GM12878 (cell line): ENCODE data around the gene ARHGEF17. TPM values are rescaled to one million over a fixed set of nuclear protein-coding genes. Genes with fewer than 3 reads are reported as not detected.

ENCODE experiments used
- CBX3 ChIP-seq: fragments of 200-600 bp; sonication (generic); IDR thresholded peaks from 2 replicates; pipeline ENCODE4 v1.6.1; 2016; ENCODE audit warnings: low read depth, borderline replicate concordance
- KDM1A ChIP-seq: fragments of 200-600 bp; sonication (generic); IDR thresholded peaks from 2 replicates; pipeline ENCODE4 v1.6.1; 2016; ENCODE audit warnings: borderline replicate concordance
- MYC ChIP-seq: IDR thresholded peaks from 2 replicates; pipeline ENCODE4 v1.6.1; 2011; ENCODE audit warnings: mild to moderate bottlenecking, low read length, moderate library complexity, inconsistent platforms; ENCODE audit not compliant: insufficient read depth, insufficient replicate concordance, insufficient read length, severe bottlenecking
- POLR2AphosphoS2 ChIP-seq: IDR thresholded peaks from 2 replicates; pipeline ENCODE4 v1.6.1; 2011; ENCODE audit warnings: low read depth, mild to moderate bottlenecking, low read length, improper control_type of control experiment, moderate library complexity
- POU2F2 ChIP-seq: IDR thresholded peaks from 3 replicates; pipeline ENCODE4 v1.6.1; 2011; ENCODE audit warnings: low read depth, mild to moderate bottlenecking, low read length, borderline replicate concordance
- SMAD5 ChIP-seq: IDR thresholded peaks from 2 replicates; pipeline ENCODE4 v1.6.1; 2016; ENCODE audit warnings: antibody characterized with exemption, low read depth
- SUPT20H ChIP-seq: IDR thresholded peaks from 2 replicates; pipeline ENCODE4 v1.6.1; 2011; ENCODE audit warnings: low read depth, mild to moderate bottlenecking, low read length, moderate library complexity, borderline replicate concordance; ENCODE audit not compliant: control insufficient read depth
- TAF1 ChIP-seq: IDR thresholded peaks from 2 replicates; pipeline ENCODE4 v1.6.1; 2011; ENCODE audit warnings: mild to moderate bottlenecking, low read depth, low read length, borderline replicate concordance
- ZNF207 ChIP-seq: fragments of 450-650 bp; IDR thresholded peaks from 2 replicates; pipeline ENCODE4 v1.6.1; 2014; ENCODE audit warnings: antibody characterized with exemption, mild to moderate bottlenecking, borderline replicate concordance
- polyA plus RNA-seq, 11 experiments: library from polyadenylated mRNA; depleted of rRNA in 4 of 11; unstranded in 6 of 11; stranded (reverse) in 5 of 11; fragments of >200 nt; fragmentation: Nextera tagmentation in 4 of 11; fragmentation: Illumina TruSeq in 1 of 11; extraction: Ambion mirVana in 4 of 11; extraction: Trizol in 1 of 11; gene quantifications; 1 replicate in 1 of 11; 2 replicates in 10 of 11; pipeline versions ENCODE4 v1.2.1 to v1.2.3, GENCODE V29; 2011 to 2016; ENCODE audit warnings: inconsistent platforms in 2 of 11, missing spikeins in 2 of 11, low read depth in 1 of 11
- total RNA-seq, 4 experiments: library from RNA; depleted of rRNA in 3 of 4; stranded (reverse); fragments of >200 nt in 3 of 4; fragmentation: Illumina TruSeq in 1 of 4; extraction: Trizol in 1 of 4; gene quantifications; 2 replicates each; pipeline versions ENCODE4 v1.2.1 to v1.2.3, GENCODE V29; 2013 to 2021
- TF ChIP-seq, protein P1 (sequence below): fragments of 450-650 bp; formaldehyde crosslinking; IDR thresholded peaks from 2 replicates; pipeline ENCODE4 v1.4.0; 2022; ENCODE audit warnings: mild to moderate bottlenecking, moderate library complexity
- TF ChIP-seq, protein P2 (sequence below): IDR thresholded peaks from 2 replicates; pipeline ENCODE4 v1.6.1; 2012; ENCODE audit warnings: mild to moderate bottlenecking, low read depth, low read length
- TF ChIP-seq, protein P3 (sequence below): fragments of 450-650 bp; conservative IDR thresholded peaks from 2 replicates; pipeline ENCODE4 v1.6.1; 2017; ENCODE audit warnings: mild to moderate bottlenecking, moderate library complexity
- TF ChIP-seq, protein P4 (sequence below): IDR thresholded peaks from 2 replicates; pipeline ENCODE4 v1.6.1; 2011; ENCODE audit warnings: borderline replicate concordance, low read depth, mild to moderate bottlenecking, moderate library complexity, mixed read lengths, low read length; ENCODE audit not compliant: insufficient read depth; ENCODE audit errors: extremely low read length
- TF ChIP-seq, protein P5 (sequence below): fragments of 450-650 bp; IDR thresholded peaks from 2 replicates; pipeline ENCODE4 v1.6.1; 2016; ENCODE audit warnings: mild to moderate bottlenecking, moderate library complexity, borderline replicate concordance

The ARHGEF17 gene
- total and polyA plus RNA-seq, 10 of the 15 experiments (the other 5 are each of a cell fraction or from before 2014, with no cell fraction given), result 0.15 to 11.0 (median 1.7) TPM

DNA sequence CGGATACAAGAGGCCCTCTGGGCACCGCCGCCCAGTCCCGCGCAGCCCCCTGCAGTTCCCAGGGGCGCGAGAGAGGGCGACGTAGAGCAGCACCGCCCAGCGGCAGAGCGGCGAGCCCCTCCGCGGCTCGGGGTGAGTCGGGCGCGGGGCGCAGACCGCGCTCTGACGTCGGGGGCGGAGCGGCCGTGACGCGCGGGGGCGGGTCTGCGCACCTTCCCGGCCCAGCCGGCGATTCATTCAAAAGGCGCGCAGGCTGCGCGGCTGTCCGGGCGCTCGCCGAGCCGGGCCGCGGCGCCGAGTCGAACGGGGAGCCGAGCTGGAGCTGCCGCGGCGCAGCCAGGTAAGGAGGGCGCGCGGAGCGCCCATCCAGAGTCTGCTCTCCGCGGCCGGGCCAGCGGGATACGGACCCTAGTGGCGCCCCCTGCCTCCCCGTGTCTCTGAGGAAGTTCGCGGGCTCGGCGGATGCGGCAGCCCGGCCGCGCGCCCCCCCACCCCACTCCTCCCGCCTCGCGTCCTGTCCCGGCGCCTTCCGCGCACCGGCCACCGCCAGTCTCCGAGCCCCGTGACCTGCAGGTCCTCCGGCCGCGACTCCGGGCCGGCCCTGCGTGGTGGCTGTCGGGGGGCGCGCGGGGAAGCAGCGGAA lies 68.2 kb downstream of the ARHGEF17 start, which contains the start of gene RELT (continued):
- TF ChIP-seq, protein P1, sequence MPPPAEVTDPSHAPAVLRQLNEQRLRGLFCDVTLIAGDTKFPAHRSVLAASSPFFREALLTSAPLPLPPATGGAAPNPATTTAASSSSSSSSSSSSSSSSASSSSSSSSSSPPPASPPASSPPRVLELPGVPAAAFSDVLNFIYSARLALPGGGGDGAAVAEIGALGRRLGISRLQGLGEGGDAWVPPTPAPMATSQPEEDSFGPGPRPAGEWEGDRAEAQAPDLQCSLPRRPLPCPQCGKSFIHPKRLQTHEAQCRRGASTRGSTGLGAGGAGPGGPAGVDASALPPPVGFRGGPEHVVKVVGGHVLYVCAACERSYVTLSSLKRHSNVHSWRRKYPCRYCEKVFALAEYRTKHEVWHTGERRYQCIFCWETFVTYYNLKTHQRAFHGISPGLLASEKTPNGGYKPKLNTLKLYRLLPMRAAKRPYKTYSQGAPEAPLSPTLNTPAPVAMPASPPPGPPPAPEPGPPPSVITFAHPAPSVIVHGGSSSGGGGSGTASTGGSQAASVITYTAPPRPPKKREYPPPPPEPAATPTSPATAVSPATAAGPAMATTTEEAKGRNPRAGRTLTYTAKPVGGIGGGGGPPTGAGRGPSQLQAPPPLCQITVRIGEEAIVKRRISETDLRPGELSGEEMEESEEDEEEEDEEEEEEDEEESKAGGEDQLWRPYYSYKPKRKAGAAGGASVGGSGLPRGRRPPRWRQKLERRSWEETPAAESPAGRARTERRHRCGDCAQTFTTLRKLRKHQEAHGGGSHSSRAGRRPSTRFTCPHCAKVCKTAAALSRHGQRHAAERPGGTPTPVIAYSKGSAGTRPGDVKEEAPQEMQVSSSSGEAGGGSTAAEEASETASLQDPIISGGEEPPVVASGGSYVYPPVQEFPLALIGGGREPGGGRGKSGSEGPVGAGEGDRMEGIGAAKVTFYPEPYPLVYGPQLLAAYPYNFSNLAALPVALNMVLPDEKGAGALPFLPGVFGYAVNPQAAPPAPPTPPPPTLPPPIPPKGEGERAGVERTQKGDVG (CRISPR knock-in tag), result no peak
- TF ChIP-seq MYC (no peak), SUPT20H (no peak), POU2F2 (peak; percentile 94), CBX3 (no peak), TAF1 (peak; percentile 94), KDM1A (no peak), ZNF207 (peak; percentile 83), SMAD5 (no peak), POLR2AphosphoS2 (peak; percentile 85)
- TF ChIP-seq, protein P2, sequence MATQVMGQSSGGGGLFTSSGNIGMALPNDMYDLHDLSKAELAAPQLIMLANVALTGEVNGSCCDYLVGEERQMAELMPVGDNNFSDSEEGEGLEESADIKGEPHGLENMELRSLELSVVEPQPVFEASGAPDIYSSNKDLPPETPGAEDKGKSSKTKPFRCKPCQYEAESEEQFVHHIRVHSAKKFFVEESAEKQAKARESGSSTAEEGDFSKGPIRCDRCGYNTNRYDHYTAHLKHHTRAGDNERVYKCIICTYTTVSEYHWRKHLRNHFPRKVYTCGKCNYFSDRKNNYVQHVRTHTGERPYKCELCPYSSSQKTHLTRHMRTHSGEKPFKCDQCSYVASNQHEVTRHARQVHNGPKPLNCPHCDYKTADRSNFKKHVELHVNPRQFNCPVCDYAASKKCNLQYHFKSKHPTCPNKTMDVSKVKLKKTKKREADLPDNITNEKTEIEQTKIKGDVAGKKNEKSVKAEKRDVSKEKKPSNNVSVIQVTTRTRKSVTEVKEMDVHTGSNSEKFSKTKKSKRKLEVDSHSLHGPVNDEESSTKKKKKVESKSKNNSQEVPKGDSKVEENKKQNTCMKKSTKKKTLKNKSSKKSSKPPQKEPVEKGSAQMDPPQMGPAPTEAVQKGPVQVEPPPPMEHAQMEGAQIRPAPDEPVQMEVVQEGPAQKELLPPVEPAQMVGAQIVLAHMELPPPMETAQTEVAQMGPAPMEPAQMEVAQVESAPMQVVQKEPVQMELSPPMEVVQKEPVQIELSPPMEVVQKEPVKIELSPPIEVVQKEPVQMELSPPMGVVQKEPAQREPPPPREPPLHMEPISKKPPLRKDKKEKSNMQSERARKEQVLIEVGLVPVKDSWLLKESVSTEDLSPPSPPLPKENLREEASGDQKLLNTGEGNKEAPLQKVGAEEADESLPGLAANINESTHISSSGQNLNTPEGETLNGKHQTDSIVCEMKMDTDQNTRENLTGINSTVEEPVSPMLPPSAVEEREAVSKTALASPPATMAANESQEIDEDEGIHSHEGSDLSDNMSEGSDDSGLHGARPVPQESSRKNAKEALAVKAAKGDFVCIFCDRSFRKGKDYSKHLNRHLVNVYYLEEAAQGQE, result peak; percentile 29; the same call in 1 of the 2 replicates
- TF ChIP-seq, protein P3, sequence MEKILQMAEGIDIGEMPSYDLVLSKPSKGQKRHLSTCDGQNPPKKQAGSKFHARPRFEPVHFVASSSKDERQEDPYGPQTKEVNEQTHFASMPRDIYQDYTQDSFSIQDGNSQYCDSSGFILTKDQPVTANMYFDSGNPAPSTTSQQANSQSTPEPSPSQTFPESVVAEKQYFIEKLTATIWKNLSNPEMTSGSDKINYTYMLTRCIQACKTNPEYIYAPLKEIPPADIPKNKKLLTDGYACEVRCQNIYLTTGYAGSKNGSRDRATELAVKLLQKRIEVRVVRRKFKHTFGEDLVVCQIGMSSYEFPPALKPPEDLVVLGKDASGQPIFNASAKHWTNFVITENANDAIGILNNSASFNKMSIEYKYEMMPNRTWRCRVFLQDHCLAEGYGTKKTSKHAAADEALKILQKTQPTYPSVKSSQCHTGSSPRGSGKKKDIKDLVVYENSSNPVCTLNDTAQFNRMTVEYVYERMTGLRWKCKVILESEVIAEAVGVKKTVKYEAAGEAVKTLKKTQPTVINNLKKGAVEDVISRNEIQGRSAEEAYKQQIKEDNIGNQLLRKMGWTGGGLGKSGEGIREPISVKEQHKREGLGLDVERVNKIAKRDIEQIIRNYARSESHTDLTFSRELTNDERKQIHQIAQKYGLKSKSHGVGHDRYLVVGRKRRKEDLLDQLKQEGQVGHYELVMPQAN, result peak; percentile 96
- TF ChIP-seq, protein P4, sequence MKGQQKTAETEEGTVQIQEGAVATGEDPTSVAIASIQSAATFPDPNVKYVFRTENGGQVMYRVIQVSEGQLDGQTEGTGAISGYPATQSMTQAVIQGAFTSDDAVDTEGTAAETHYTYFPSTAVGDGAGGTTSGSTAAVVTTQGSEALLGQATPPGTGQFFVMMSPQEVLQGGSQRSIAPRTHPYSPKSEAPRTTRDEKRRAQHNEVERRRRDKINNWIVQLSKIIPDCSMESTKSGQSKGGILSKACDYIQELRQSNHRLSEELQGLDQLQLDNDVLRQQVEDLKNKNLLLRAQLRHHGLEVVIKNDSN, result no peak
- TF ChIP-seq, protein P5, sequence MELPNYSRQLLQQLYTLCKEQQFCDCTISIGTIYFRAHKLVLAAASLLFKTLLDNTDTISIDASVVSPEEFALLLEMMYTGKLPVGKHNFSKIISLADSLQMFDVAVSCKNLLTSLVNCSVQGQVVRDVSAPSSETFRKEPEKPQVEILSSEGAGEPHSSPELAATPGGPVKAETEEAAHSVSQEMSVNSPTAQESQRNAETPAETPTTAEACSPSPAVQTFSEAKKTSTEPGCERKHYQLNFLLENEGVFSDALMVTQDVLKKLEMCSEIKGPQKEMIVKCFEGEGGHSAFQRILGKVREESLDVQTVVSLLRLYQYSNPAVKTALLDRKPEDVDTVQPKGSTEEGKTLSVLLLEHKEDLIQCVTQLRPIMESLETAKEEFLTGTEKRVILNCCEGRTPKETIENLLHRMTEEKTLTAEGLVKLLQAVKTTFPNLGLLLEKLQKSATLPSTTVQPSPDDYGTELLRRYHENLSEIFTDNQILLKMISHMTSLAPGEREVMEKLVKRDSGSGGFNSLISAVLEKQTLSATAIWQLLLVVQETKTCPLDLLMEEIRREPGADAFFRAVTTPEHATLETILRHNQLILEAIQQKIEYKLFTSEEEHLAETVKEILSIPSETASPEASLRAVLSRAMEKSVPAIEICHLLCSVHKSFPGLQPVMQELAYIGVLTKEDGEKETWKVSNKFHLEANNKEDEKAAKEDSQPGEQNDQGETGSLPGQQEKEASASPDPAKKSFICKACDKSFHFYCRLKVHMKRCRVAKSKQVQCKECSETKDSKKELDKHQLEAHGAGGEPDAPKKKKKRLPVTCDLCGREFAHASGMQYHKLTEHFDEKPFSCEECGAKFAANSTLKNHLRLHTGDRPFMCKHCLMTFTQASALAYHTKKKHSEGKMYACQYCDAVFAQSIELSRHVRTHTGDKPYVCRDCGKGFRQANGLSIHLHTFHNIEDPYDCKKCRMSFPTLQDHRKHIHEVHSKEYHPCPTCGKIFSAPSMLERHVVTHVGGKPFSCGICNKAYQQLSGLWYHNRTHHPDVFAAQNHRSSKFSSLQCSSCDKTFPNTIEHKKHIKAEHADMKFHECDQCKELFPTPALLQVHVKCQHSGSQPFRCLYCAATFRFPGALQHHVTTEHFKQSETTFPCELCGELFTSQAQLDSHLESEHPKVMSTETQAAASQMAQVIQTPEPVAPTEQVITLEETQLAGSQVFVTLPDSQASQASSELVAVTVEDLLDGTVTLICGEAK, result no peak
